Activated CD4-positive, alpha-beta T cell treated with anti-CD3 and anti-CD28 coated beads, Interleukin-2, Interleukin-4, amounts not matched to agents 100 ng/mL and 50 ng/mL, durations not matched to agents 16 hours and 8 hours (primary cell): ENCODE results near the gene CDKL4.
"Not testable (repeated sequence)": the region's sequence is repeated elsewhere in the genome, so short reads cannot be mapped to it uniquely, and the experiment has no call there.

Source experiments
- DNase-seq: peaks from one replicate; pipeline ENCODE4 v3.0.0-alpha.2; 2020; ENCODE audit warnings: low spot score

CDKL4 gene

DNA sequence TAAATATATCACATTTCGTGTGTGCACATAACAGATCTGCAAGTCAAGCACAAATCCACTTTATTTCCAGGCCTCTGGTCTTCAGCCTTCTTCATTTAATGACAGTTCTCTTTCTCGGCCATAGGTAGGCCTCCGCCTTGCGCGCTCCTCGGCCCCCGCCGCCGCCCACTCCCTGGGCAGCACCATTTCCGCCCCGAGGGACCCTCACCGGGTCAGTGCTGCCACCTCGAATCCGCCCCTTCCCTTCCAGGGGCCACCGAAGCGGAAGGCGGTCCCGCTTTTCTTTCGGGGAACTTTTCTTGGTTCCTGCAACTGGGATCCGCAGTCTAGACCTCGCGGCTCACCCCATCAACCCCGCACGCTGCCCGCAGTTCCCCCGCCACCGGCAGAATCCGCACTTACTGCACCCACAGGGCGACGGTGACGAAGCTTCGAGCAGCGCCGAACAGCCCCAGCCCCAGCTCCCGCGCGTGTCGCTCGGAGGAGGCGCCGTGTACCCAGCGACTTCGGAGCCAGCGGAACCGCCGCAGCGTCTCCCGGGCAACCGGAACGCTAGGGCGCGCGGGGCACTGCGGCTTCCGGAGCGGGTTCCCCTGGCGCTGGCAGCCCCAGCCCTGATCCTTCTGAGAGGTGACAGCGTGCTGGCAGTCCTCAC is at the start of gene CDKL4:
Gene CDKL4 (minus strand): TSS at position 502 of the 655 bp plus-strand sequence.
- DNase-seq = no peak

DNA sequence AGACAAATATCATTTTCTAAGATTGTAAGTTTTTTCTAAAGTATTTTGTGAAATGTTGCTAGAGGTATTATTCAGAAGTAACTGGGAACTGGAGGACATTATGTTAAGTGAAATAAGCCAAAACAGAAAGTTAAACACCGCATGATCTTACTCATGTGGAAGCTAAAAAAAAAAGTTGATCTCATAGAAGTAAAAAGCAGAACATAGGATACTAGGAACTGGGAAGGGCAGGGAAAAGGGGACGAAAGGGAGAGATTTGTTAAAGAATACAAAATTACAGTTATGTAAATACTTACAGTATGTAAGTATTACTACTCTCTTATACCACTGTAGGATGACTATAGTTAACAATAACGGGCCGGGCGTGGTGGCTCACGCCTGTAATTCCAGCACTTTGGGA is 46.7 kb upstream of the CDKL4 start:
- no peak for DNase-seq

DNA sequence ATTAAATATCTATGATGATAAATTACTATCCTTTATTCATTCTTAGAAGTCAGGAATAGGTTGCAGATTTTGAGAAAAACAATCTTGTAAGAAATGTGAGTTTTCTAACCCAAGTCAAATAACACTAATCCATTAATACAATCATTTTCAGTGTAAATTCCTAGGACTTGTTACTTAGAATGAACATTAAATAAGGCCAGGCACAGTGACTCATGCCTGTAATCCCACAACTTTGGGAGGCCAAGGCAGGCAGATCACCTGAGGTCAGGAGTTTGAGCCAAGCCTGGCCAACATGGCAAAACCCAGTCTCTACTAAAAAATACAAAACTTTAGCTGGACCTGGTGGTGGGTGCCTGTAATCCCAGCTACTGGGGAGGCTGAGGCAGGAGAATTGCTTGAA is 45.8 kb upstream of the CDKL4 start:
- no peak for DNase-seq

DNA sequence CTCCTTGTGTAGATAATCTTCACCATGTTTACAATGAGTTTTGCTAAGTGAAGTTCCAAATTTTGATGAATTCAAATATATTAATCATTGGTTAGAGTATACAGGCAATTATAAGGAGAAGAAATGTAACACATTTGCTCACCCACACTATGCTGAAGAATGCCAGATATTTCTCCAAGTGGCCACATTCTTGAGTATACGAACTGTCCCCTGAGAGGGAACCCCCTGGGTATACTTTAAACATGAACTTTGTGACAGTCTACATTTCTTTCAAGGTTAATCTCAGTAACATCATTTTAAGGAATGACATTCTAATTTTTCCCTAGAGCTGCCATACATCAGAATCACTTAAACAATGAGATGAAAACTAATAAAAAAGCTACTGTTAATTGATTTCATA is 39.8 kb upstream of the CDKL4 start:
- DNase-seq = no peak

DNA sequence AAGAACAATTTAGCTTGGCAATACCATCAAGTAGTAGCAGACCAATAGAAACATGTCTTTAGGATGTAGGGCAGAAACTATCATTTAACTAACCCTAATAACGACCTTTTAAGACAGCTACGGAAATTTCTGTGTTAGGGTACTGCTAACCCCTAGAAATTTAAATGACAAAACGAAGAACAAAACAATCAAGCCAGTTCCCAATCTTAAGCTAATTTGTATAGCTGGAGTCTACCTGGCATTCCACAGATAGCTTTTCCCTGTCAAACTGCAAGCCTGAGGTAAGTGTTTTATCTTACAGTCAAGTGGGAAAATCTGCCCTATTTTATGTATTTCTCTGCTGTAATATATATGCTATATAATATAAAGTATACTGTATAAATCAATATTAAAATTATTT is 37.6 kb upstream of the CDKL4 start:
- no peak for DNase-seq

DNA sequence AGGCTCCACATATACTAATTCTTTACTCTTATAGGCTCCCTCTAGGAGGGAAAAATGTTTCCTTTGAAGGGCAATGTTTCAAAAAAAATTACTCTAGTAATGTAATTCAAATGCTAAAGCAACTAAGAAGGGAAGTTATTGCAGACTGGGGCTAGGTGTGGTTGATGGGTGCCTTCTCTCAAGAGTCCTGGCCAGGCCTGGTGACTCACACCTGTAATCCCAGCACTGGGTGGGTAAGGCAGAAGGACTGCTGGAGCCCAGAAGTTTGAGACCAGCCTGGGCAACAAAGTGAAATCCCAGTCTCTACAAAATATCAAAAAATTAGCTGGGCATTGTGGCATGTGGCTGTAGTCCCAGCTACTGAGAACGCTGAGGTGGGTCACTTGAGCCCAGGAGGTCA is 31.2 kb upstream of the CDKL4 start:
- no peak for DNase-seq

DNA sequence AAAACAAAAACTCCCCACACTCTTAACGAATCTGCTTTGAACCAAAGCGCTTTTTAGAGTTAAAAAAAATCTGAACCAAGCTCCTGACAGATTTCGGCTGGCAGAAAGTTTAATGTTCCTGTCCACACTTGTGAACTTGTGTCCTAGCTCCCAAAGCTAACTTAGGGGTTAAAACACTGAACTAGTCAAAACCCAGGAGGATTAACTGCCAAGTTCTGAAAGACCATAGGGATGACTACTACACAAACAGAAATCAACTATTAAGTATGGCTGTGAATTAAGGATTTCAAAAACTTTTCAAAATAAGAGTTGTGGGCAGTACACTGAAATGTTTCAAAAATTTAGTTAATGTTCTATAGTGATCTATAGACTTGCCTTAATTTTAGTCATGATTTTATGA is 26.2 kb upstream of the CDKL4 start:
- no peak for DNase-seq

DNA sequence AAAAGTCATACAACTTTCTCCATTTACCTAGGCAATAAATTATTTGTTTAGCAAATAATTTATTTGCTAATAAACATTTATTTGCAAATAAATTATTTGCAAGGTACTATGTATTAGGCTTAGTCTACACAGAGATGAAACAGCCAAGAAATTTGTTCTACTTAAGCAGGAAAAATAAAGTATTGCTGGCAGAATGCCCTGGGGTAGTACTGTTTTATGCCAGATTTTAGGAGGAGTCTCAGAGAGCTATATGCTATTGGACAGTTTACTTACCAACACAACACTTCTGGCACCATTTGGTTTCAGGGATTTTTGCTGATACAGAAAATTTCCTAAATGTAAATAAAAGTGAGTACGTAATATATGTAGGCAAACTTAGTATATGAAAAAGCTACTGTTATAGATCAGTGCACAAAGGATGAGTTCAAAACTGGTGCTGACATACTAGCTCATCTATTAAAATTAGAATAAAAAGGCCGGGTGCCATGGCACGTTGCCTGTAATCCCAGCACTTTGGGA is 23.2 kb upstream of the CDKL4 start:
- no peak for DNase-seq

DNA sequence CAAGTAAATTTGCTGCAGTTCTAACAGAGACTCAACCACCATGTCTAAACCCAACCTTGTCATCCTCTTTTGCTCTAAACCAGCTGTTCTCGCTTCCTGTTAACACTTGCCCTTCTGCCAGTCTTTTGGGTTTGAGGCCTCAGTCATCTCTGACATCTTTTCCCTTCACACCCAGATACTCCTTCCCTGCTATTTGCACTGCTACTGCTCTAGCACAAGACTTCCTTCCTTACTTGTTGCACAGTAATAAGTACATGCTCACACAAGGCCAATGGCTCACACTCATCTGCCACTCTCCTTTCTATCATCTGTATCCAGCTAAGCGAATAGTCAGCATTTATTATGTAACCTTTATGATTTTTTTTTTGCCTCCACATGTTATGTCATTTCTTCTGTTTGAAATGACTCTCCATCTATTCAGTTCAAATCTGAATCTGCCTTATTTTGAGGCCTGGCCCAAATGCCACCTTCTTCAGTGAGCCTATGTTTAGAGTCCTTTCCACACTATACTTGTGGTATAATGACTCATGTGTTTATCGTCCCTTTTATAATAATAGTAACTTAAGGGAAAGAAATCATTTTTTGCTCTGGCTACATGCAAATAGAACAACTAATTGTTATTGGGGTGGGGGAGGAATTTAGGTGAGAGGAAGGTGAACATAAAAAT is 22.5 kb upstream of the CDKL4 start:
- DNase-seq = peak; percentile 71

DNA sequence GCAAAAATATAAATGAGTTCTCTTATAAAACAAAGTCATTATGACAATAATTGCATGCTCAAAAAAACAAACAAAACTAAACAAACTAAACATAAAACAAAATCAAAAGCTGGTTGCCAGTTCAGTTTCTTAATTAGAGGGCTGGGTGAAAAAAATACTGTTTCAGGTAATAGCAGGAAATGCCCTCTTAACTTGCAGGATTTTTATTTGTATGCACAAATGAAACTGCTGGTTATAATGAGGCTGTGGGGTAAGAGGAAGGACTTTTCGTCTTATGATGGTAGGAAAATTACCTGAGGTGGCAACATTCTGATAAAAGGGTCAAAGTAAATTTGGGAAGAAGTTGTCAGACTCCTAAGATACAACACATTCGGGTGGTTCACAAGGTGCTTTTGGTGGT is 21.5 kb upstream of the CDKL4 start:
- no peak for DNase-seq

DNA sequence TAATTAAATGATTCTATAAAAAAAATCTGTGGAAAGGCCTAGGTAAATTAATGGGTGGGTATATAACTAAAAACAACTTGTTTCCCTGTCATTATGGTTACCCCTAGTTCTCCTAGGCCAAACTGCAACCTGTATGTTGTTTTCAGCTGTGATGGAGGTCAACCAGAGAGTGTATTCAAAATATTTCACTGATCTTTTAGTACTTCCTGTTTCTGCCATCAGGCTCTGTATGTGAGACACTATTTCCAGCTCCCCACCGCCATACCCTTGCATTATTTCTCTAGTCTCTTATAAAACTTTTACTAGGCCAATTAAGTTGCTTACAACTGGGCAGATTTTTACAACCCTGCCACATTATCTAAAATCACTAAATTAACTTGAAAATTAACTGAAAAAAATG is 21.0 kb upstream of the CDKL4 start:
- DNase-seq = no peak

DNA sequence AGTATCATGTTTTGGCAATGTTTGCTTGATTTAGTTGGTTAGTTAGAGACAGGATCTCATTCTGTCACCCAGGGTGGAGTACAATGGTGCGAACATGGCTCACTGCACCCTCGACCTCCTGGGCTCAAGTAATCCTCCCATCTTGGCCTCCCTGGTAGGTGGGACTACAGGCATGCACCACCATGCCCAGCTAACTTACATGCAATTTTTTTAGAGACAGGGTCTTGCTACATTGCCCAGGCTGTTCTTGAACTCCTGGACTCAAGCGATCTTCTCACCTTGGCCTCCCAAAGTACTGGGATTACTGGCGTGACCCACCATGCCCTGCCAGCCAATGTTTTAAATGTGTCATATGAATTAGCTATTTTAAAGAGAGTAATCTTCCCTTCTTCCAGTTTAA is 16.3 kb upstream of the CDKL4 start:
- DNase-seq = no peak

DNA sequence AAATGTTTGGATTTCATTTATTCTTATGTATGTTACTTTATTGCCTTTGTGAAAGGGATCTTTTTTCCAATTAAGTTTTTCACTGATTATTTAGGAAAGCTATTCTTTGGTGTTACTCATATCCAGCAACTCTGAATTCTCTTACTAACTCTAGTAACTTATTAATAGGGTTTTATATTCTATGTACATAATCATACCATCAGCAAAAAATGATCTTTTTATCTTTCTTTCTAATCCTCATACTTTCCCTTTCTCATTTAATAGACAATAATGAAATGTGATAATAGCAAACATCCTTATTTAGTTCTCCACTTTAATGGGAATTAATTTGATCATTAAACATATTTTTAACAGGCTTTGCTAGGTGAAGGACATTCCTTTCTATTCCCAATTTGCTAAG is 12.3 kb upstream of the CDKL4 start:
- DNase-seq = no peak

DNA sequence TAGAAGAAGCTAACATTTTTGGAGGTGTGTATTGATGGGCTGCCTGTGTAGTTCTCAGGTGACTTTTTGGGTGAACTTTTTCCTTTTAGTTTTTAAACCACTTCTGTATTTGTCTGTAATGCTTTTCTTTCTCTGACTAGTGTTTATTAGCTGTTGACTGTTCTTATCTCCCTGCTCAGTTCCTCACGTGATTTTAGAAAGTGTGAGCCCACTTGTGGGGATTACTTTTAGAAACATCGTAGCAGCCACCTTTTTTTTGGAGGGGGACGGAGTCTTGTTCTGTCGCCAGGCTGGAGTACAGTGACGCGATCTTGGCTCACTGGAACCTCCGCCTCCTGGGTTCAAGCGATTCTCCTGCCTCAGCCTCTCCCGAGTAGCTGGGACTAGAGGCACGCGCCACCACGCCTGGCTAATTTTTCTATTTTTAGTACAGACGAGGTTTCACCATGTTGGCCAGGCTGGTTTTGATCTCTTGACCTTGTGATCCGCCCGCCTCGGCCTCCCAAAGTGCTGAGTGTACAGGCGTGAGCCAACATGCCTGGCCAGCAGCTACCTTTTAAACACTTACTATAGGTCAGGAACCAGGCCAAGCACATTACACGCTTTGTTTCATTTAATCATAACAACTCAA is 9.2 kb upstream of the CDKL4 start:
- no peak for DNase-seq

DNA sequence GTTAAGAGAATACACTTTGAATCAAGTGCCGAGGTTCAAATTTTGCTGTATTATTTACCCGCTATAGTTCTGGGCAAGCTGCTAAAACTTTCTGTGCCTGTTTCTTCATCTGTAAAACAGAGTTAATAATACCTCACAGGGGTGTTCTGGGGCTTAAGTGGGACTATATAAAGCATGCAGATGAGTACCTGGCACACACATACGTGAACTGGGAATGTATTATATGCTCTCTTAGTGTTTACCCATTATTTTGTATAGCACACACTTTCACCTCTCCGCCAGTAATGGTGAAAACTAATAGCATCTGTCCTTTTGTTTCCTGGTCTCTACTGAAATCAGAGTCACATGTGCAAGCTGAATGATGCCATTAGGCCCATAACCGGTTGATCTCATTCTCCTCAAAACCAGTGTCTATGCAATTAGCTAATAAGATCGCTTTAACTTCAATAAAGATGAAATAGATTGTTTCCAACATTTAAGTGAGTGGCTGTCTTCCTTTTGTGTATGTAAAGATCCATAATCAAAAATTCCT is 3.8 kb upstream of the CDKL4 start:
- DNase-seq = no peak

DNA sequence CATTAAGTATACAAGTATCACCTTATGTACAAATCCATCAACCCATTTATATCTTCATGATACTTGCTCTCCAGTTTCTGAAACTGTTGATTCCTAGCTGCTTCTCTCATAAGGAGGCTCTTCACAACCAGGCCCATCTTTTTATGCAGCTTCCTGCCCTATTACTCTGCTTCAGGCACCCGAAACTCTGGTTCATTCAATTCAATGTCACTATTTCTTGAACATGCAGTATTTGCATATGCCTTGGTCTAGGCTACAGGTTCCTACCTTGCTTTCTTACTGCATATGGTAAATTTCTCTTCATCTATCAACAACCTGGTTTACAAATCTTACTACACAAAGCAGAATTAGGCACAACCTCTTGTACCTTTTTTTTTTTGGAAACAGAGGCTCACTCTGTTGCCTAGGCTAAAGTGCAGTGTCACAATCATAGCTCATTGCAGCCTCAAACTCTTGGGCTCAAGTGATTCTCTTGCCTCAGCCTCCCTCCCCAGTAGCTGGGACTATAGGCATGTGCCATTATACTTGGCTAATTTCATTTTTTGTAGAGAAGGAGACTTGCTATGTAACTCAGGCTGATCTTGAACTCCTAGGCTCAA is 2.7 kb upstream of the CDKL4 start:
- no peak for DNase-seq

DNA sequence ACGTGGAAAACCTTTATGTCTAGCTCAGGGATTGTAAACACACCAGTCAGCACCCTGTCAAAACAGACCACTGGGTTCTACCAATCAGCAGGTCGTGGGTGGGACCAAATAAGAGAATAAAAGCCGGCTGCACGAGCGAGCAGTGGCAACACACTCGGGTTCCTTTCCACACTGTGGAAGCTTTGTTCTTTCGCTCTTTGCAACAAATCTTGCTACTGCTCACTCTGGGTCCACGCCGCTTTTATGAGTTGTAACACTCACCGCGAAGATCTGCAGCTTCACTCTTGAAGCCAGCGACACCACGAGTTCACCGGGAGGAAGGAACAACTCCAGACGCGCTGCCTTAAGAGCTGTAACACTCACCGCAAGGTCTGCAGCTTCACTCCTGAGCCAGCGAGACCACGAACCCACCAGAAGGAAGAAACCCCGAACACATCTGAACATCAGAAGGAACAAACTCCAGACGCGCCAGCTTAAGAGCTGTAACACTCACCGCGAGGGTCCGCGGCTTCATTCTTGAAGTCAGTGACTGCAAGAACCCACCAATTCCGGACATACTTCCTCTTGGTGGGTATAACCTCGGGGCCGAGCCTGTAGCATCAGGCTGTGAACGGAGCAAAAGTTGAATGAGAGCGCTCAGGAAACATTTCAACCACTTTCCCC is 1.3 kb upstream of the CDKL4 start:
- DNase-seq = peak; percentile 24

DNA sequence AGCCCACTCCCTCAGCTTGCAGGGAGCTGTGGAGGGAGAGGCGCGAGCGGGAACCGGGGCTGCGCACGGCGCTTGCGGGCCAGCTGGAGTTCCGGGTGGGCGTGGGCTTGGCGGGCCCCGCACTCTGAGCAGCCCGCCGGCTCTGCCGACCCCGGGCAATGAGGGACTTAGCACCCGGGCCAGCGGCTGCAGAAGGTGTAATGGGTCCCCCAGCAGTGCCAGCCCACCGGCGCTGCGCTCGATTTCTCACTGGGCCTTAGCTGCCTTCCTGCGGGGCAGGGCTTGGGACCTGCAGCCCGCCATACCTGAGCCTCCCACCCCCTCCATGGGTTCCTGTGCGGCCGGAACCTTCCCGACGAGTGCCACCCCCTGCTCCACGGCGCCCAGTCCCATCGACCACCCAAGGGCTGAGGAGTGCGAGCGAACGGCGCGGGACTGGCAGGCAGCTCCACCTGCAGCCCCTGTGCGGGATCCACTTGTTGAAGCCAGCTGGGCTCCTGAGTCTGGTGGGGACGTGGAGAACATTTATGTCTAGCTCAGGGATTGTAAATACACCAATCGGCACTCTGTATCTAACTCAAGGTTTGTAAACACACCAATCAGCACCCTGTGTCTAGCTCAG is 582 bp upstream of the CDKL4 start:
- DNase-seq = not testable (repeated sequence)

DNA sequence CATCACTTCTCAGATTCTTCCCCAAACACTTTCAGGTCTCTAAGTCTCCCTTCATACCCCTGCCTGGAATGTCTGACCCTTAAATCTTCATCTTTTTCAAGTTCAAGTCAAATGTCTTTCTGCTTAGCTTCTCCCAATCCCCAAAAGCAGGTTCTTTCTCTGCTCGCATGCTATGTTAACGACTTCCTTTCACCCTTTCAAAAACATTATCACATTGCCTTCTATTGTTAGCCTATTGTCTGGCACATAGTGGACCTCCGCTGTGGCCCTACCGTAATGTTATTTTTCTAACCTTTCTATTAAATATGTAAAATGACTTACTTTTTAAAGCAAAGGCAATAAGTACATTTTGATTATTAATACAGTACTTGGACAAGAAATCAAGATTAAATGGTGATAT is 2.2 kb downstream of the CDKL4 start:
- DNase-seq = no peak

DNA sequence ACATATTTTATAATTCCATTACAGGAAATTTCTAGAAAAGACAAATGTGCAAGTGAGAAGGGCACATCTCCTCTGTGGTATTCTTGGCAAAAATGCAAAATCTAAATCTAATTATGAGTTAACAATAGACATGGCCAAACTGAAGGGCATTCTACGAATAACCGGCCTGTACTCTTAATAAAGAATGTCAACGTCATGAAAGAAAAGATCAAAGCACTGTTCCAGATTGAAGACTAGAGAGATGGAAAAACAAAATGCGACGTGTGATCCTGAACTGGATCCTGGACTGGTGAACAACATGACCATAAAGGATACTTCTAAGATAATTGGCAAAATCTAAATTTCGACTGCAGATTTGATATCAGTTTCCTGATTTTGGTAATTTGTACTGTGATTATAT is 3.0 kb downstream of the CDKL4 start:
- DNase-seq = no peak

DNA sequence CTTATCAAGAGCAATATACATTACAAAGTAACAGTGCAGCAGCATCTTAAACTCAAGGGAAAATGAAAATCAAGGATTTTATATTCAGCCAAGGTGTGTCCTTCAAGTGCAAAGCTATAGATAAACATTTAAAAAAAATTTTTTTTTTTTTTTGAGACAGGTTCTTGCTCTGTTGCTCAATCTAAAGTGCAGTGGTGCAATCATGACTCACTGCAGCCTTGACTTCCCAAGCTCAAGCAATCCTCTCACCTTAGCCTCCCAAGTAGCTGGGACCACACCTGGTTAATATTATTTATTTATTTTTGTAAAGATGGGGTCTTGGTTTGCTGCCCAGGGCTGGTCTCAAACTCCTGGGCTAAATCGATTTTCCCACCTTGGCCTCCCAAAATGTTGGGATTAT is 9.0 kb downstream of the CDKL4 start:
- no peak for DNase-seq

DNA sequence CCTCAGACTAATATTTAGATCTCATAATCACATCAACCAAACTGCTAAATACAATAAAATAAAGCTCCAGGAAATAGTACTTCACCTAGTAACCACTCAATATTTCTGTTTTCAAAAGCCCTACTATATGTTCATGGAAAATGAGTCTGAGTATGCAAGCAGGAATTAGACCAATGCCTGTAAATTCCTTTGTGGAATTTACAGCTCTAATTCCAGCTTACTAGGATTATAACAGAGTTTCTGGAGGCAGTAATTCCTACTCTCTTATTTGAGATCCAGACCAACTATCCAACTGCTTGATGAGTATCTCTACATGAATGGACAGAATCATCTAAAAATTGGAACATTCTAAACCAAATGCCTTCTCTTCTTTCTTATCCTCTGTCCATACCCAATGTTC is 11.6 kb downstream of the CDKL4 start:
- DNase-seq = no peak
